HG03520 (cell line): ENCODE data around the gene NUTM2A.
"Not testable (repeated sequence)": the region's sequence is repeated elsewhere in the genome, so short reads cannot be mapped to it uniquely, and the experiment has no call there.

Experiments used
- ATAC-seq: cut with Tn5 transposase; IDR thresholded peaks from one replicate; pipeline ENCODE4 v1.9.1; 2021; ENCODE audit warnings: mild to moderate bottlenecking, moderate library complexity; ENCODE audit not compliant: unreplicated experiment

Gene NUTM2A

DNA sequence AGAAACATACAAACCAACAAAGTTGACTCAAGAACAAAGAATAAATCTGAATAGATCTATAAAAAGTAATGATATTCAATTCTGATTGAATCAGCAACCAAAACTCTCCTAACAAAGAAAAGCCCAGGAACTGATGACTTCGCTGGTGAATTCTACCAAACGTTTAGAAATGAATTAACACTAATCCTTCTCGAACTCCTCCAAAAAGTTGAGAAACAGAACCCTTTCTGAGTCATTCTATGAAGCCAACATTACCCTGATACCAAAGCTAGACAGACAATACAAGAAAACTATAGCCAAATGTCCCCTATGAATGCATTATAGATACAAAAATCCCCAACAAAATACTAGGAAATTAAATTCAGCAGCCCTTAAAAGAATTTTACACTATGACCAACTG, 16.9 kb downstream of the NUTM2A start:
- not testable (repeated sequence) for ATAC-seq

DNA sequence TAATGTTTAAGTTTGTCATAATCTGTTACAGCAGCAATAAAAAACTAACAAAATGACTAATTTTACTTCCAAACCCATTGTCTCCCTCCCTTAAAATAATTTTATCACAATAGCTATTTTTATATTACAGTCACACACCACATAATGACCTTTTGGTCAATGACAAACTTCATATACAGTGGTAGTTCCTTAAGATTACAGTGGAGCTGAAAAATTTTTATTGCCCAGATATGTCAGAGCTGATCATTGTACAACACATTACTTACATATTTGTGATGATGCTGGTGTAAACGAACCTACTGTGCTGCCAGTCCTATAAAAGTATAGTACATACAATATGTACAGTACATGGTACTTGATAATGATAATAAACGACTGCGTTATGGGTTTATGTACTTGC, 22.1 kb downstream of the NUTM2A start:
- ATAC-seq: not testable (repeated sequence)

DNA sequence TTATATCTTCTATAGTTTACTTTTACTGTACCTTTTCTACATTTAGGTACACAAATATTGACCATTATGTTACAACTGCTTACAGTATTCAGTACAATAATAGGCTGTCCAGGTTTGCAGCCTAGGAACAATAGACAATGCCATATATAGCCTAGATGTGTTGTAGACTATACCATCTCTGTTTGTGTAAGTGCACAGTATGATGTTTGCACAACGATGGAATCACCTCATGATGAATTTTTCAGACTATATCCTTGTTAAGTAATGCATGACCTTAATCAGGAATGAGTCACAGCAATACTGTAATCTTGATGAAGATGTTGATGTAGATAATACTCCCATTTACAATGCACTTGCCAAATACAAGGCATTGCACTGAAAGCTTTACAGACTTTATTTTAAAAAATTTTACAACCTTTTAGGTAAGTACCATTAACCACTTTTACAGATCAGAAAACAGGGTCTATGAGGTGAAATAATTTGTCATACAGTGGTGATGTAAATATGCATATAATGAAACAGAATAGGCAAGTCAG, 23.6 kb downstream of the NUTM2A start:
- ATAC-seq: not testable (repeated sequence)

DNA sequence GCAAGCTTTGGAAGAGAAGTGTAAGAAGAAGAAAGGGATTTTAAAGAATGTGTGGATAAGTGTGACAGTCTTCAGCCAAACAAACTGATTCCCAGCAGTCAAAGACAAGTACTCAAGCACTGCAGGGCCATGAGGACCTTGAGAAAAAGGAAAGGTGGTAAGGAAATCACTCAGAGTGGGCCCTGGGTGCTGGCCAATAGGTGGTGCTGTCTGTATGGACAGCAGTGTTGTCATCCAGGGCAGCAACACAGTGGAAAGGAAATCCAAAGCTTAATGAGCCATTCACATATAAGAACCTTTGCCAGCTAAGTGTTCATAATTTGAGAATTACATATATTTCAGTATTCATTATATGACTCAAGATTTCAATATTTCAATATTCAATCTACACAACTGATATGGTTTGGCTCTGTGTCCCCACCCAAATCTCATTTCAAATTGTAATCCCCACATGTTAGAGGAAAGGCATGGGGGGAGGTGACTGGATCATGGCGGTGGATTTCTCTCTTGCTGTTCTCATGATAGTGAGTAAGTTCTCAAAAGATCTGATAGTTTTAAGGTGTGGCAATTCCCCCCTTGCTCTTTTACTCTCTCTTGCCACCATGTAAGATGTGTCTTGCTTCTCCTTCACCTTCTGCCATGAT, 55.6 kb downstream of the NUTM2A start:
- not testable (repeated sequence) for ATAC-seq
